Caki2 (cell line): ENCODE measurements around the gene CCKAR. TPM values are rescaled to one million over a fixed set of nuclear protein-coding genes. Genes with fewer than 3 reads are reported as not detected.
"Not testable (repeated sequence)": the region's sequence is repeated elsewhere in the genome, so short reads cannot be mapped to it uniquely, and the experiment has no call there.

Source experiments
- DNase-seq: peaks from one replicate; pipeline ENCODE4 v3.0.0-alpha.2; 2015; ENCODE audit warnings: low read depth
- in situ Hi-C: cut with HindIII; loops from 2 replicates; pipeline ENCODE4 v1.10.0; 2016; ENCODE audit warnings: low sequenced_read_pairs, low pct_unique_long_range_greater_than_20kb, mixed read lengths
- total RNA-seq: library from RNA; depleted of rRNA; stranded (reverse); fragments of >200 nt; shearing (Covaris generic); gene quantifications from 2 replicates; pipeline ENCODE4 v1.2.3, GENCODE V29; 2014; ENCODE audit warnings: low replicate concordance; rRNA removed

The CCKAR gene
- not detected in 2 replicates for total RNA-seq

GRCh38 chr4:26490111-26490959 is at the start of gene CCKAR:
Gene CCKAR (minus strand): TSS chr4:26490484. CDS start chr4:26490267, 217 bp downstream.
- no peak for DNase-seq
- in situ Hi-C loops = no loop called here

GRCh38 chr4:26533685-26534084 is 43.4 kb upstream of the CCKAR start:
- in situ Hi-C loops = no loop called here
- DNase-seq = no peak

- no peak for DNase-seq
- in situ Hi-C loops = no loop called here
Observed at GRCh38 chr4:26531491-26532116, 41.3 kb upstream of the CCKAR start.

- in situ Hi-C loops = no loop called here
- DNase-seq = no peak
Observed at GRCh38 chr4:26530099-26530498, 39.8 kb upstream of the CCKAR start.

GRCh38 chr4:26529479-26529878 is 39.2 kb upstream of the CCKAR start:
- no peak for DNase-seq
- in situ Hi-C loops = no loop called here

- in situ Hi-C loops = no loop called here
- DNase-seq = peak; percentile 42
Observed at GRCh38 chr4:26525771-26526150, 35.5 kb upstream of the CCKAR start.

- peak; percentile 32 for DNase-seq
- in situ Hi-C loops = no loop called here
Observed at GRCh38 chr4:26525136-26525770, 35.0 kb upstream of the CCKAR start.

- DNase-seq = no peak
- in situ Hi-C loops = no loop called here
Observed at GRCh38 chr4:26524011-26524410, 33.7 kb upstream of the CCKAR start.

- no peak for DNase-seq
Observed at GRCh38 chr4:26522478-26522877, 32.2 kb upstream of the CCKAR start.

GRCh38 chr4:26520728-26521450 is 30.6 kb upstream of the CCKAR start:
- in situ Hi-C loops = no loop called here
- peak; percentile 40 for DNase-seq

More at GRCh38 chr4:26522478-26522877, 32.2 kb upstream of the CCKAR start:
- in situ Hi-C loops = no loop called here

GRCh38 chr4:26515936-26516335 is 25.7 kb upstream of the CCKAR start:
- in situ Hi-C loops = no loop called here
- no peak for DNase-seq

GRCh38 chr4:26510334-26510964 is 20.2 kb upstream of the CCKAR start:
- in situ Hi-C loops = no loop called here
- no peak for DNase-seq

GRCh38 chr4:26509681-26510333 is 19.5 kb upstream of the CCKAR start:
- in situ Hi-C loops = no loop called here

GRCh38 chr4:26507286-26507685 is 17.0 kb upstream of the CCKAR start:
- in situ Hi-C loops = no loop called here
- DNase-seq = no peak

More at GRCh38 chr4:26509681-26510333, 19.5 kb upstream of the CCKAR start:
- DNase-seq = no peak

GRCh38 chr4:26503844-26504243 is 13.6 kb upstream of the CCKAR start:
- DNase-seq = no peak
- in situ Hi-C loops = no loop called here

GRCh38 chr4:26503427-26503826 is 13.1 kb upstream of the CCKAR start:
- in situ Hi-C loops = no loop called here

GRCh38 chr4:26500565-26500999 is 10.3 kb upstream of the CCKAR start:
- in situ Hi-C loops, DNase-seq: not testable (repeated sequence)

More at GRCh38 chr4:26503427-26503826, 13.1 kb upstream of the CCKAR start:
- DNase-seq = no peak
